CD4-positive, alpha-beta T cell (primary cell): ENCODE data around the gene SSUH2. TPM values are rescaled to one million over a fixed set of nuclear protein-coding genes. Genes with fewer than 3 reads are reported as not detected.

Experiments used
- ATAC-seq: fragments of 200-7000 bp; cut with Tn5 transposase; one replicate; pipeline ENCODE4 v1.10.0; 2022; ENCODE audit warnings: mild to moderate bottlenecking; ENCODE audit not compliant: poor library complexity
- CTCF ChIA-PET: fragments of 350-600 bp; sonication (Branson Sonifier 250); formaldehyde crosslinking; loops from one replicate; lab custom pipeline; 2021; ENCODE audit warnings: antibody characterized with exemption, inconsistent platforms; lab: Charles Lee
- POLR2A ChIA-PET: fragments of 350-600 bp; sonication (Branson Sonifier 250); formaldehyde crosslinking; loops from one replicate; lab custom pipeline; 2021; ENCODE audit warnings: antibody characterized with exemption, inconsistent platforms; lab: Charles Lee
- DNase-seq, 14 experiments: peaks; one replicate each; pipeline ENCODE4 v3.0.0-alpha.2; 2013 to 2020; ENCODE audit warnings: mixed read lengths in 2 of 14
- H3K27ac ChIP-seq, 2 donors: one replicate each; pipeline versions ENCODE4 v1.5.1 to v1.7.0; 2013; ENCODE audit warnings: low read length in 2 of 2, low read depth in 1 of 2, mild to moderate bottlenecking in 1 of 2
- H3K27me3 ChIP-seq, 2 experiments: 1 replicate in 1 of 2; 2 replicates in 1 of 2; pipeline versions ENCODE4 v1.6.1 to v1.7.0; 2013; ENCODE audit warnings: low read length in 2 of 2, control low read depth in 1 of 2, mild to moderate bottlenecking in 1 of 2, moderate library complexity in 1 of 2; ENCODE audit not compliant: insufficient read depth in 2 of 2, control insufficient read depth in 1 of 2
- H3K36me3 ChIP-seq: one replicate; pipeline ENCODE4 v1.6.1; 2013; ENCODE audit warnings: low read length, control low read depth; ENCODE audit not compliant: insufficient read depth
- H3K4me1 ChIP-seq: one replicate; pipeline ENCODE4 v1.6.1; 2013; ENCODE audit warnings: low read length, control low read depth; ENCODE audit not compliant: insufficient read depth
- H3K4me3 ChIP-seq: one replicate; pipeline ENCODE4 v1.5.1; 2013; ENCODE audit warnings: mild to moderate bottlenecking, low read length, moderate library complexity
- H3K9me3 ChIP-seq, 2 experiments: 1 replicate in 1 of 2; 2 replicates in 1 of 2; pipeline versions ENCODE4 v1.6.1 to v1.7.0; 2013; ENCODE audit warnings: low read length in 2 of 2, mild to moderate bottlenecking in 2 of 2, control low read depth in 1 of 2, moderate library complexity in 1 of 2; ENCODE audit not compliant: control insufficient read depth in 1 of 2, insufficient read depth in 1 of 2
- H3K27ac Mint-ChIP-seq: one replicate; pipeline ENCODE4 v1.8.0; 2020; ENCODE audit warnings: mixed read lengths
- H3K27me3 Mint-ChIP-seq: one replicate; pipeline ENCODE4 v1.8.0; 2021; ENCODE audit warnings: mixed read lengths
- H3K36me3 Mint-ChIP-seq: one replicate; pipeline ENCODE4 v1.8.0; 2021; ENCODE audit warnings: low read depth, mixed read lengths
- H3K4me1 Mint-ChIP-seq: one replicate; pipeline ENCODE4 v1.8.0; 2021; ENCODE audit warnings: low read depth, mixed read lengths
- H3K4me3 Mint-ChIP-seq: one replicate; pipeline ENCODE4 v1.8.0; 2020; ENCODE audit warnings: mild to moderate bottlenecking, mixed read lengths
- H3K9me3 Mint-ChIP-seq: one replicate; pipeline ENCODE4 v1.8.0; 2020; ENCODE audit warnings: mixed read lengths
- intact Hi-C, 2 experiments: fragments of 100-400 bp; cut with DNase I in 1 of 2; cut with micrococcal nuclease in 1 of 2; formaldehyde crosslinking; loops; one replicate each; pipeline versions ENCODE4 v1.15.1 to v1.9.0; 2023 to 2025; cut with DNase I, micrococcal nuclease
- total RNA-seq, 174 experiments: library from RNA in 2 of 174; stranded (reverse) in 2 of 174; gene quantifications; one replicate each; pipeline ENCODE4 v1.2.3 and lab custom pipeline; 2021 to 2026
- TF ChIP-seq, protein P1 (sequence below): fragments of 200-600 bp; IDR thresholded peaks from one replicate; pipeline ENCODE4 v1.8.0; 2022; ENCODE audit warnings: antibody characterized with exemption, mild to moderate bottlenecking

The SSUH2 gene
- total RNA-seq, 2 experiments from 2014 or later, result not detected

DNA sequence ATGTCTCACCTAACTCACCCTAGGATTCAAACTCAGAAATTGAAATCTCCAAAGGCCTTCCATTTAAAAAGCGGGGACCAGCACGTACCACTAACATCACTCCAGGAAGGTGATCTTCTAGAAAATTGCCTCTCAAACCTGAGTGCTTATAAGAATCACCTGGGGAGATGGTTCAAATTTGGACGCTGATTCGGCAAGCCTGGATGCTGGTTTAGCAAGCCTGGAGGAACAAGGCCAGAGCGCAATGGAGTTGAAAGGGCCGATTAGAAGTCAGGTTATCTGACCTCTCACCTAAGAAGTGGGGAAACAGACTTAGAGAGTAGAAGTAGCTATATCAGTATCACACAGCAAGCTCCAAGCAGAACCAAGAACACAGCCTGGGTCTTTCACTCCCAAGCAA, 68.2 kb downstream of the SSUH2 start:
- no peaks in the 10 kb centered on the region for H3K27me3 Mint-ChIP-seq
- no peak overlapping the region for H3K27ac Mint-ChIP-seq
- intact Hi-C loops, result no loop called here
- POLR2A ChIA-PET, result no interaction called here
- ATAC-seq (no peak), DNase-seq (no peak)
- Histone ChIP-seq H3K36me3 (no peaks in the 10 kb centered on the region), H3K27me3 (no peaks in the 10 kb centered on the region), H3K9me3 (no peaks in the 10 kb centered on the region), H3K4me3 (no peak overlapping the region), H3K27ac (no peak overlapping the region), H3K4me1 (no peaks in the 10 kb centered on the region)
- TF ChIP-seq, protein P1, sequence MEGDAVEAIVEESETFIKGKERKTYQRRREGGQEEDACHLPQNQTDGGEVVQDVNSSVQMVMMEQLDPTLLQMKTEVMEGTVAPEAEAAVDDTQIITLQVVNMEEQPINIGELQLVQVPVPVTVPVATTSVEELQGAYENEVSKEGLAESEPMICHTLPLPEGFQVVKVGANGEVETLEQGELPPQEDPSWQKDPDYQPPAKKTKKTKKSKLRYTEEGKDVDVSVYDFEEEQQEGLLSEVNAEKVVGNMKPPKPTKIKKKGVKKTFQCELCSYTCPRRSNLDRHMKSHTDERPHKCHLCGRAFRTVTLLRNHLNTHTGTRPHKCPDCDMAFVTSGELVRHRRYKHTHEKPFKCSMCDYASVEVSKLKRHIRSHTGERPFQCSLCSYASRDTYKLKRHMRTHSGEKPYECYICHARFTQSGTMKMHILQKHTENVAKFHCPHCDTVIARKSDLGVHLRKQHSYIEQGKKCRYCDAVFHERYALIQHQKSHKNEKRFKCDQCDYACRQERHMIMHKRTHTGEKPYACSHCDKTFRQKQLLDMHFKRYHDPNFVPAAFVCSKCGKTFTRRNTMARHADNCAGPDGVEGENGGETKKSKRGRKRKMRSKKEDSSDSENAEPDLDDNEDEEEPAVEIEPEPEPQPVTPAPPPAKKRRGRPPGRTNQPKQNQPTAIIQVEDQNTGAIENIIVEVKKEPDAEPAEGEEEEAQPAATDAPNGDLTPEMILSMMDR, result no peak
- H3K9me3 Mint-ChIP-seq, result no peaks in the 10 kb centered on the region
- peaks cover 3% of the 10 kb centered on the region for H3K4me1 Mint-ChIP-seq
- H3K4me3 Mint-ChIP-seq, result no peak overlapping the region
- CTCF ChIA-PET, result no interaction called here
- no peaks in the 10 kb centered on the region for H3K36me3 Mint-ChIP-seq

DNA sequence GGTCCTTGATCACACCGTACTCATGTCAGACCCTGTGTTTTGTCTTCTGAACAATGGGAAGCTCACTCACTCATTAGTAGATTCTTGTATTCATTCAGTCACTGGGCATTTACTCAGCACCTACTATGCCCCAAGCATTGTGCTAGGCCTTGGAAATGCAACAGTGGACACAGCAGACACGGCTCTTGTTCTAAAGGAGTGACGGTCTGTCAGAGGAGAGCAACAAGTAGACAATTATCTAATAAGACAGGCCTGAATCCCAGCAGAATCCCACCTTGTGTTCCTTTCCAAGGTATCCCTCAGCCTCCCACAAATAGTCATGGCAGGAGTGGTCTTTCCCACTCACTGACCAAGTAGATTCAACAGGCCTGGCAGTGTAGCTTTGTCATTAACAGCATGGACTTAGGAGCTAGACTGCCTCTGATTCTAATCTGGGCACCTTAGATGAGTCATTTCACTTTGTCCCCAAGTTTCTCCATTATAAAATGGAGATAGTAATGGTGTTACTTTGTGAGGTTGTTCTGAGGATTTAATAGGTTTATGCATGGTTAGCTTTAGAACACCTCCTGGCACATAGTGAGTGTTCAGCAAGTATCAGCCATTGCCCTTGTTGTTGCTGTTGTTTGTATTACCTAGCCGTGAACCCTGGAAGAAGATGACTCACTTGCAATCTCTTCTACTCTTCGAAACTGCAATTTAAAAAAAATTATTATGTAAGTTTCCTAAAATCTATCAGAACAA, 69.1 kb downstream of the SSUH2 start:
- H3K36me3 ChIP-seq, result no peaks in the 10 kb centered on the region
- peaks cover 4% of the 10 kb centered on the region for H3K4me1 ChIP-seq
- POLR2A ChIA-PET, result no interaction called here
- H3K27ac ChIP-seq, result no peak overlapping the region
- ATAC-seq (no peak), DNase-seq (no peak)
- TF ChIP-seq, protein P1, result no peak
- H3K27me3 Mint-ChIP-seq, result no peaks in the 10 kb centered on the region
- CTCF ChIA-PET, result no interaction called here
- no peak overlapping the region for H3K27ac Mint-ChIP-seq
- no peak overlapping the region for H3K4me3 ChIP-seq
- H3K36me3 Mint-ChIP-seq, result no peaks in the 10 kb centered on the region
- intact Hi-C loops, result no loop called here
- H3K4me3 Mint-ChIP-seq, result no peak overlapping the region
- H3K9me3 ChIP-seq, result no peaks in the 10 kb centered on the region
- no peaks in the 10 kb centered on the region for H3K9me3 Mint-ChIP-seq
- H3K4me1 Mint-ChIP-seq, result peaks cover 12% of the 10 kb centered on the region
- H3K27me3 ChIP-seq, result no peaks in the 10 kb centered on the region

- Mint-ChIP-seq H3K27me3 (no peaks in the 10 kb centered on the region), H3K4me1 (peaks cover 16% of the 10 kb centered on the region), H3K27ac (no peak overlapping the region), H3K36me3 (no peaks in the 10 kb centered on the region), H3K9me3 (no peaks in the 10 kb centered on the region), H3K4me3 (no peak overlapping the region)
- ChIA-PET CTCF (no interaction called here), POLR2A (no interaction called here)
- H3K36me3 ChIP-seq, result no peaks in the 10 kb centered on the region
- no peak overlapping the region for H3K27ac ChIP-seq
- peaks cover 0 to 6% of the 10 kb centered on the region in 2 experiments for H3K9me3 ChIP-seq
- no peak for DNase-seq
- TF ChIP-seq, protein P1, result no peak
- H3K4me1 ChIP-seq, result peaks cover 9% of the 10 kb centered on the region
- no peak overlapping the region for H3K4me3 ChIP-seq
- intact Hi-C loops, result no loop called here
- no peaks in the 10 kb centered on the region for H3K27me3 ChIP-seq
- ATAC-seq, result no peak
Measured at GRCh38 chr3:8574670-8575322, 69.8 kb downstream of the SSUH2 start.
